A549 (cell line): ENCODE results near the gene SH3RF3. TPM values are rescaled to one million over a fixed set of nuclear protein-coding genes. Genes with fewer than 3 reads are reported as not detected.

Experiments
- ATAC-seq, 2 experiments: fragments of 200-7000 bp in 1 of 2; fragments of >200 bp in 1 of 2; cut with Nextera tagmentation in 1 of 2; cut with Tn5 transposase in 1 of 2; 3 replicates each; pipeline versions ENCODE4 v1.8.0 to v1.9.1; 2018 to 2020; ENCODE audit warnings: mild to moderate bottlenecking in 1 of 2, moderate library complexity in 1 of 2
- CTCF ChIA-PET: fragments of 300-600 bp; sonication (Branson Sonifier 250); formaldehyde crosslinking; extraction: SDS; loops from one replicate; lab custom pipeline; 2021; ENCODE audit warnings: antibody characterized with exemption, inconsistent platforms; lab: Yijun Ruan, JAX
- POLR2A ChIA-PET: fragments of 350-600 bp; formaldehyde crosslinking; extraction: SDS; loops from one replicate; lab custom pipeline; 2021; ENCODE audit warnings: antibody characterized with exemption, inconsistent platforms; lab: Yijun Ruan, JAX
- DNase-seq, 2 experiments: peaks; one replicate each; pipeline versions ENCODE4 v3.0.0 to v3.0.0-alpha.2; 2011 to 2016; ENCODE audit warnings: low read depth in 1 of 2, low spot score in 1 of 2
- FAIRE-seq: peaks from 2 replicates; lab custom pipeline; 2011; peaks lifted over from hg19 to GRCh38; lab: Jason Lieb, UNC
- H3K27ac ChIP-seq, 2 experiments: fragments of >200 bp; sonication (Bioruptor Twin); formaldehyde crosslinking; 3 replicates each; pipeline ENCODE4 v1.5.1; 2016 to 2017
- H3K4me1 ChIP-seq: fragments of >200 bp; sonication (Bioruptor Twin); formaldehyde crosslinking; 3 replicates; pipeline ENCODE4 v1.6.1; 2016
- H3K4me2 ChIP-seq: fragments of >200 bp; sonication (Bioruptor Twin); formaldehyde crosslinking; 3 replicates; pipeline ENCODE4 v1.6.1; 2016
- H3K4me3 ChIP-seq: fragments of >200 bp; sonication (Bioruptor Twin); formaldehyde crosslinking; 3 replicates; pipeline ENCODE4 v1.5.1; 2016
- H3K9me3 ChIP-seq: fragments of >200 bp; sonication (Bioruptor Twin); formaldehyde crosslinking; 3 replicates; pipeline ENCODE4 v1.6.1; 2016
- CBX8 ChIP-seq: fragments of 200-600 bp; sonication (generic); IDR thresholded peaks from 2 replicates; pipeline ENCODE4 v1.6.1; 2016
- CEBPB ChIP-seq, 2 experiments: fragments of >200 bp in 1 of 2; sonication (Bioruptor Twin) in 1 of 2; formaldehyde crosslinking in 1 of 2; IDR thresholded peaks; 2 replicates each; pipeline ENCODE4 v1.6.1; 2012 to 2016
- EHF ChIP-seq: fragments of 250-450 bp; sonication (Bioruptor Pico); IDR thresholded peaks from 2 replicates; pipeline ENCODE4 v1.5.0; 2020; ENCODE audit warnings: mild to moderate bottlenecking
- EP300 ChIP-seq, 2 experiments: fragments of >200 bp; sonication (Bioruptor Twin); formaldehyde crosslinking; IDR thresholded peaks; 2 replicates in 1 of 2; 3 replicates in 1 of 2; pipeline ENCODE4 v1.6.1; 2016 to 2017
- FOXS1 ChIP-seq: fragments of 250-450 bp; sonication (Bioruptor Pico); IDR thresholded peaks from 2 replicates; pipeline ENCODE4 v1.5.0; 2020; ENCODE audit warnings: mild to moderate bottlenecking, moderate library complexity
- HDAC2 ChIP-seq: fragments of 200-600 bp; sonication (generic); IDR thresholded peaks from 2 replicates; pipeline ENCODE4 v1.6.1; 2016
- HEYL ChIP-seq: fragments of 250-450 bp; sonication (Bioruptor Pico); IDR thresholded peaks from 2 replicates; pipeline ENCODE4 v1.8.0; 2021; ENCODE audit warnings: mild to moderate bottlenecking, moderate library complexity
- HMGXB4 ChIP-seq: fragments of 250-450 bp; sonication (Bioruptor Pico); IDR thresholded peaks from 2 replicates; pipeline ENCODE4 v1.5.0; 2021; ENCODE audit warnings: mild to moderate bottlenecking, moderate library complexity, borderline replicate concordance
- HOXA7 ChIP-seq: fragments of 250-450 bp; sonication (Bioruptor Pico); IDR thresholded peaks from 2 replicates; pipeline ENCODE4 v1.5.0; 2020; ENCODE audit warnings: mild to moderate bottlenecking, moderate library complexity
- HOXB5 ChIP-seq: fragments of 250-450 bp; sonication (Bioruptor Pico); IDR thresholded peaks from 2 replicates; pipeline ENCODE4 v1.5.0; 2020; ENCODE audit warnings: mild to moderate bottlenecking, moderate library complexity
- KDM5A ChIP-seq: fragments of 200-600 bp; sonication (generic); IDR thresholded peaks from 2 replicates; pipeline ENCODE4 v1.6.1; 2016; ENCODE audit warnings: antibody characterized with exemption, mild to moderate bottlenecking
- MAFK ChIP-seq: fragments of 450-650 bp; IDR thresholded peaks from 2 replicates; pipeline ENCODE4 v1.6.1; 2014; ENCODE audit not compliant: partially characterized antibody
- NPAS2 ChIP-seq: fragments of 250-450 bp; sonication (Bioruptor Pico); IDR thresholded peaks from 2 replicates; pipeline ENCODE4 v1.8.0; 2022; ENCODE audit warnings: mild to moderate bottlenecking, moderate library complexity, borderline replicate concordance
- PBX3 ChIP-seq: IDR thresholded peaks from 2 replicates; pipeline ENCODE4 v1.6.1; 2012
- PHF8 ChIP-seq: fragments of 200-600 bp; sonication (generic); IDR thresholded peaks from 2 replicates; pipeline ENCODE4 v1.6.1; 2016; ENCODE audit warnings: low read depth, mild to moderate bottlenecking, antibody characterized with exemption, moderate library complexity, borderline replicate concordance
- POLR2AphosphoS2 ChIP-seq: conservative IDR thresholded peaks from 2 replicates; pipeline ENCODE4 v1.6.1; 2012; ENCODE audit warnings: low read length, improper control_type of control experiment, inconsistent platforms
- RAD21 ChIP-seq, 2 experiments: fragments of >200 bp in 1 of 2; sonication (Bioruptor Twin) in 1 of 2; formaldehyde crosslinking in 1 of 2; IDR thresholded peaks in 1 of 2; conservative IDR thresholded peaks in 1 of 2; 2 replicates in 1 of 2; 3 replicates in 1 of 2; pipeline ENCODE4 v1.6.1; 2012 to 2018; ENCODE audit warnings: inconsistent platforms in 1 of 2
- RARB ChIP-seq: fragments of 250-450 bp; sonication (Bioruptor Pico); IDR thresholded peaks from 2 replicates; pipeline ENCODE4 v1.8.0; 2021; ENCODE audit warnings: mild to moderate bottlenecking, moderate library complexity
- REST ChIP-seq: fragments of 200-600 bp; sonication (generic); IDR thresholded peaks from 2 replicates; pipeline ENCODE4 v1.6.1; 2016; ENCODE audit warnings: antibody characterized with exemption, mild to moderate bottlenecking, moderate library complexity
- RFX5 ChIP-seq: fragments of 450-650 bp; IDR thresholded peaks from 2 replicates; pipeline ENCODE4 v1.7.1; 2014; ENCODE audit warnings: antibody characterized with exemption, mild to moderate bottlenecking, moderate library complexity
- RNF2 ChIP-seq: fragments of 200-600 bp; sonication (generic); IDR thresholded peaks from 2 replicates; pipeline ENCODE4 v1.6.1; 2016; ENCODE audit warnings: low read depth, mild to moderate bottlenecking, antibody characterized with exemption, moderate library complexity, borderline replicate concordance
- SMC3 ChIP-seq: fragments of >200 bp; sonication (Bioruptor Twin); formaldehyde crosslinking; IDR thresholded peaks from 3 replicates; pipeline ENCODE4 v1.6.1; 2018; ENCODE audit warnings: inconsistent platforms
- SREBF2 ChIP-seq: fragments of 450-650 bp; IDR thresholded peaks from 2 replicates; pipeline ENCODE4 v1.6.1; 2014; ENCODE audit warnings: mild to moderate bottlenecking, moderate library complexity
- TFCP2L1 ChIP-seq: fragments of 250-450 bp; sonication (Bioruptor Pico); IDR thresholded peaks from 2 replicates; pipeline ENCODE4 v1.5.0; 2021; ENCODE audit warnings: mild to moderate bottlenecking
- ZFP36 ChIP-seq: fragments of 450-650 bp; IDR thresholded peaks from 2 replicates; pipeline ENCODE4 v1.6.1; 2014; ENCODE audit warnings: borderline replicate concordance; ENCODE audit not compliant: partially characterized antibody
- WGBS: methylation state at CpG from one replicate; pipeline ENCODE4 v1.1.6; 2017; ENCODE audit errors: missing lambda C conversion rate; 5-methylcytosine and 5-hydroxymethylcytosine counted together
- polyA plus RNA-seq, 4 experiments: library from polyadenylated mRNA; depleted of rRNA in 3 of 4; stranded (reverse); fragments of >200 nt; fragmentation: RNase III in 1 of 4; extraction: RNeasy Plus Mini Kit Qiagen cat#74134 plus additional on column Dnase treatment in 1 of 4; gene quantifications; 2 replicates in 3 of 4; 3 replicates in 1 of 4; pipeline ENCODE4 v1.2.3, GENCODE V29; 2011 to 2017
- TF ChIP-seq, protein P1 (sequence below): fragments of 250-450 bp; sonication (Bioruptor Pico); IDR thresholded peaks from 2 replicates; pipeline ENCODE4 v1.5.0; 2020; ENCODE audit warnings: low read depth, mild to moderate bottlenecking, moderate library complexity
- TF ChIP-seq, protein P2 (sequence below): fragments of >200 bp; sonication (Bioruptor Twin); formaldehyde crosslinking; IDR thresholded peaks from 2 replicates; pipeline ENCODE4 v1.6.1; 2016

The SH3RF3 gene
- polyA plus RNA-seq, 2 of the 4 experiments (the other 2 are of a cell fraction), result 0.04 to 0.21 TPM

DNA sequence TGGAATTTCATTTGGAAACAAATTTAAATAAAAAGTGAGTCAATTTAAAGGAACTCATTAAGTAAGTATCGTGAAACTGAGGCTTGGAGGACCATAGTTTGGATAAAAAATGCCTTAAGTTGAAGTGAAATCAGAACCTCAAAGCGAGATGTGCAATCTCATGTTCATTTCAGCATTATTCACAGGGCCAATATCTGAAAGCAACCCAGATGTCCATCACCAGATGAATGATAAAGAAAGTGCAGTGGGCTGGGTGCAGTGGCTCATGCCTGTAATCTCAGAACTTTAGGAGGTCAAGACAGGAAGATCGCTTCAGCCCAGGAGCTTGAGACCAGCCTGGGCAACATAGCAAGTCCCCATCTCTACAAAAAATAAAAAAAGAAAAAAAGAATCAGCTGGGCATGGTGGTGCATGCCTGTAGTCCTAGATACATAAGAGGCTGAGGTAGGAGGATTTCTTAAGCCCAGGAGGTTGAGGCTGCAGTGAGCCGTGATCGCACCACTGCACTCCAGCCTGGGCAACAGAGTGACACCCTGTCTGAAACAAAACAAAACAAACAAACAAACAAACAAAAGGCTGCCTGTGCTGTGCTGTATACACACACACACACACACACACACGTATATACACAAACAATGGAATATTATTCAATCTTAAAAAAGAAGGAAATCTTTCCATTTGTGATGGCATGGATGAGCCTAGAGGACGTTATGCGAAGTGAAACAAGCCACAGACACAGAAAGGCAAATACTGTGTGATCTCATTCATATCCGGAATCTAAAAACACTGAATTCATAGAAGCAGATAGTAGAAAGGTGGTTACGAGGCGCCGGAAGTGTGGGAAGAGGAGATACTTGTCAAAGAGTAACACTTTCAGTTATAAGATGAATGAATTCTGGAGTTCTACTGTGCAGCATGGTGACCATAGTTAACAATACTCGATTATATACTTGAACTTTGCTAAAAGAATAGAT lies 14.5 kb downstream of the SH3RF3 start:
- ChIA-PET CTCF (no interaction called here), POLR2A (no interaction called here)
- H3K4me1 ChIP-seq, result no peaks in the 10 kb centered on the region
- no peak for FAIRE-seq
- WGBS, result 56% methylated on average over 13 of the region's 13 CpGs
- no peak overlapping the region for H3K4me3 ChIP-seq
- no peak for DNase-seq
- ATAC-seq, result no peak
- H3K9me3 ChIP-seq, result no peaks in the 10 kb centered on the region
- H3K27ac ChIP-seq, result no peak overlapping the region
- H3K4me2 ChIP-seq, result no peak overlapping the region
- TF ChIP-seq EP300 (IDR thresholded peaks at IDR 0.05) (no peak), REST (no peak), PHF8 (no peak), POLR2AphosphoS2 (no peak), NPAS2 (CRISPR knock-in tag) (no peak), HEYL (CRISPR knock-in tag) (no peak), KDM5A (no peak), RAD21 (conservative IDR thresholded peaks at IDR 0.05 in 1 of 2, IDR thresholded peaks at IDR 0.05 in 1 of 2) (no peak), SMC3 (no peak), RFX5 (no peak), CBX8 (no peak), PBX3 (no peak), FOXS1 (CRISPR knock-in tag) (no peak), CEBPB (IDR thresholded peaks at IDR 0.05) (no peak), ZFP36 (no peak), MAFK (no peak), RNF2 (no peak), HOXA7 (CRISPR knock-in tag) (no peak)
- TF ChIP-seq, protein P1, sequence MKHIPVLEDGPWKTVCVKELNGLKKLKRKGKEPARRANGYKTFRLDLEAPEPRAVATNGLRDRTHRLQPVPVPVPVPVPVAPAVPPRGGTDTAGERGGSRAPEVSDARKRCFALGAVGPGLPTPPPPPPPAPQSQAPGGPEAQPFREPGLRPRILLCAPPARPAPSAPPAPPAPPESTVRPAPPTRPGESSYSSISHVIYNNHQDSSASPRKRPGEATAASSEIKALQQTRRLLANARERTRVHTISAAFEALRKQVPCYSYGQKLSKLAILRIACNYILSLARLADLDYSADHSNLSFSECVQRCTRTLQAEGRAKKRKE (CRISPR knock-in tag), result no peak
- TF ChIP-seq, protein P2, sequence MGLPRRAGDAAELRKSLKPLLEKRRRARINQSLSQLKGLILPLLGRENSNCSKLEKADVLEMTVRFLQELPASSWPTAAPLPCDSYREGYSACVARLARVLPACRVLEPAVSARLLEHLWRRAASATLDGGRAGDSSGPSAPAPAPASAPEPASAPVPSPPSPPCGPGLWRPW, result no peak

DNA sequence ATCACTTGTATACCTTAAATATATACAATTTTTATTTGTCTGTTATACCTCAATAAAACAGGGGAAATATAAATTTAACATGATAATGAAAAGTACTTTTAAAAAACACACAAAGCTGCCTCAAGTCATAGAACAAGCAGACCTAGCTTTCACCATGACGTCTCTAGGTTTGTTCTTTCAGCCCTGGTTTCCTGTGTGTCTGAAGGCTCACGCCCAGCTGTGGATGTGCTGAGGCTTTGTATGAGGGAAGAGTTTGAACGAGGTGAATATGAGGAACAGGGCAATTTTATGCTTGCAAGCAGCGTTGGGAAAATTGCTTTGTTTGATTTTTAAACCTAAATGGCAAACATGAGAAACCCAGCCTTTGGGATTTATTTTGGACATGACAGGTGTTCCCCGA lies 15.3 kb downstream of the SH3RF3 start:
- ATAC-seq, result no peak
- Histone ChIP-seq H3K9me3 (no peaks in the 10 kb centered on the region), H3K4me1 (no peaks in the 10 kb centered on the region), H3K27ac (no peak overlapping the region), H3K4me3 (no peak overlapping the region), H3K4me2 (no peak overlapping the region)
- no peak for TF ChIP-seq TFCP2L1 (CRISPR knock-in tag)
- TF ChIP-seq HOXB5 (CRISPR knock-in tag), result no peak
- TF ChIP-seq SREBF2, result no peak
- no peak for TF ChIP-seq EHF (CRISPR knock-in tag)
- no peak for TF ChIP-seq RARB (CRISPR knock-in tag)
- TF ChIP-seq HDAC2, result no peak
- TF ChIP-seq FOXS1 (CRISPR knock-in tag), result no peak
- TF ChIP-seq HMGXB4, result no peak
- TF ChIP-seq NPAS2 (CRISPR knock-in tag), result no peak
- no peak for FAIRE-seq
- DNase-seq, result no peak
- 34% methylated on average over 5 of the region's 5 CpGs for WGBS
- CTCF ChIA-PET, result interaction anchor here (1.0 kb wide), 2 partner anchors 216 to 366 kb away, joined by 3 to 4 read pairs; no protein-coding TSS in a partner anchor
- POLR2A ChIA-PET, result no interaction called here
